GM23248 (cell line): Measurements from ENCODE around the gene SMIM12.

Experiments
- EZH2 ChIP-seq: fragments of 200-600 bp; sonication (generic); IDR thresholded peaks from 2 replicates; pipeline ENCODE4 v1.6.1; 2018; ENCODE audit warnings: antibody characterized with exemption, mild to moderate bottlenecking; ENCODE audit not compliant: insufficient read depth, poor library complexity, severe bottlenecking
- EZH2phosphoT487 ChIP-seq: fragments of 200-600 bp; sonication (generic); IDR thresholded peaks from 2 replicates; pipeline ENCODE4 v1.6.1; 2018; ENCODE audit warnings: antibody characterized with exemption, moderate library complexity, mild to moderate bottlenecking, low read depth; ENCODE audit not compliant: insufficient read depth

DNA sequence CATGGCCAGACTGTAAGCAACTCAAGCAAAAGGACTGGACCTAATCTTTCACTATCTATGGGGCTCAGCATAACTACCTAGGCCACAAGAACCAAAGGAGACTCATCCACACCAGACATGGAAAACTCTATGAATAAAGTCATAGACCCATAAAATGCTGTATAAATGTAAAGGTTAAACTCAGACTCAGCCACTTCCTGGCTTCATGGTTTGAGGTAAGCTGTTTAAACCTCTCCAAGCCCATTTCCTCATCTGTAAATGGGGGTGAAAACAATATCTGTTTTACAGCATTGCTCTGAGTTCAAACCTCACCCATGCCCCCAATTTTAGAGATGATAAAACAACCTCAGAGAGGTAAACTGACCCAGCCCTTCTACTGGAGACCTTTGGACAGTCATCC is 4.0 kb upstream of the SMIM12 start:
- TF ChIP-seq EZH2 (no peak), EZH2phosphoT487 (no peak)
